Transverse colon (tissue), 4 donors: ENCODE measurements around the gene STT3A. TPM values are rescaled to one million over a fixed set of nuclear protein-coding genes. Genes with fewer than 3 reads are reported as not detected.

Source experiments
- DNase-seq: peaks from one replicate; pipeline ENCODE4 v3.0.0-alpha.2; 2019
- H3K27ac ChIP-seq, 4 donors: fragments of 200-600 bp; sonication (generic); 2 replicates each; pipeline ENCODE4 v1.5.1; 2016 to 2018; ENCODE audit warnings: inconsistent platforms in 4 of 4
- H3K27me3 ChIP-seq: fragments of 200-600 bp; sonication (generic); 2 replicates; pipeline ENCODE4 v1.5.1; 2017; ENCODE audit warnings: inconsistent platforms
- H3K36me3 ChIP-seq, 4 donors: fragments of 200-600 bp; sonication (generic); 2 replicates each; pipeline ENCODE4 v1.5.1; 2017 to 2019; ENCODE audit warnings: inconsistent platforms in 4 of 4
- H3K4me1 ChIP-seq, 4 donors: fragments of 200-600 bp; sonication (generic); 2 replicates each; pipeline ENCODE4 v1.5.1; 2017 to 2020; ENCODE audit warnings: inconsistent platforms in 4 of 4
- H3K4me3 ChIP-seq, 4 donors: fragments of 200-600 bp; sonication (generic); 1 replicate in 1 of 4; 2 replicates in 3 of 4; pipeline versions ENCODE4 v1.5.1 to v1.6.1; 2017 to 2019; ENCODE audit warnings: inconsistent platforms in 4 of 4
- H3K9me3 ChIP-seq, 2 donors: fragments of 200-600 bp; sonication (generic); 2 replicates each; pipeline ENCODE4 v1.5.1; 2017 to 2019; ENCODE audit warnings: inconsistent platforms in 2 of 2
- EP300 ChIP-seq: sonication (generic); formaldehyde crosslinking; IDR thresholded peaks from one replicate; pipeline ENCODE4 v1.6.1; 2017; ENCODE audit warnings: antibody characterized with exemption, low read depth
- POLR2A ChIP-seq: fragments of 450-650 bp; IDR thresholded peaks from one replicate; pipeline ENCODE4 v1.6.1; 2016; ENCODE audit warnings: antibody characterized with exemption, mild to moderate bottlenecking, moderate library complexity
- POLR2AphosphoS5 ChIP-seq, 3 donors: sonication (generic); formaldehyde crosslinking; IDR thresholded peaks; one replicate each; pipeline ENCODE4 v1.6.1; 2016; ENCODE audit warnings: antibody characterized with exemption in 3 of 3
- WGBS, 2 donors: methylation state at CpG; one replicate each; pipeline ENCODE4 v1.1.5; 2018; ENCODE audit warnings: low coverage in 1 of 2; 5-methylcytosine and 5-hydroxymethylcytosine counted together
- in situ Hi-C, 4 donors: fragments of 200-750 bp; cut with MboI; loops; one replicate each; pipeline versions ENCODE4 v1.15.0 to v1.15.1; 2017; ENCODE audit warnings: low sequenced_read_pairs in 3 of 4, low pct_ligation_motif_present in 1 of 4, low pct_unique_long_range_greater_than_20kb in 1 of 4
- intact Hi-C: fragments of 100-400 bp; cut with DNase I; formaldehyde crosslinking; loops from one replicate; pipeline ENCODE4 v1.15.1; 2023; ENCODE audit warnings: low total_unique reads
- total RNA-seq, 4 donors: library from RNA; depleted of rRNA; stranded (reverse); fragments of >200 nt; gene quantifications; one replicate each; pipeline ENCODE4 v1.1.0, GENCODE V29; 2016
- TF ChIP-seq, protein P1 (sequence below), 5 experiments: fragments of 200-600 bp in 3 of 5; fragments of 450-650 bp in 2 of 5; sonication (generic) in 3 of 5; IDR thresholded peaks; 1 replicate in 2 of 5; 2 replicates in 3 of 5; pipeline ENCODE4 v1.5.1; 2016 to 2017; ENCODE audit warnings: antibody characterized with exemption in 5 of 5, inconsistent platforms in 3 of 5, mild to moderate bottlenecking in 2 of 5, moderate library complexity in 1 of 5

STT3A gene
- total RNA-seq, 4 donors from 2014 or later = 21.7 to 73.2 (median 64.3) TPM

DNA sequence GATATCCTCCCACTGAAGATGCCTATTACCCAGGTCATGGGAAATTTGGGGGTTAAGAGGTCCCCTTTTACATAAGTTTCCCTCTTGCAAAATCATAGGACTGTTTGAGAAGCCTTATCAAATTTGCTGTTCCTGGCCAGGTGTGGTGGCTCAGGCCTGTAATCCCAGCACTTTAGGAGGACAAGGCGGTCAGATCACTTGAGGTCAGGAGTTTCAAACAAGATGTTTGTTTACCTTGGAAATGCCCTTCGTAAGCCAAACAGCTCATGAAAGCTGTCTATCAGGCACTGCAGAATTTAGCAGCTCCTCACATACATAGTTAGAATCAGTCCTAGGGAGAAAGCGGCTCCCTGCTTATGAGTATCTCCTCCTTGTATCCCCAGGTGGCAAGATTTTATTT lies 28.3 kb upstream of the STT3A start:
- no peaks in the 10 kb centered on the region for H3K27me3 ChIP-seq
- WGBS, 2 donors = 63 to 68% methylated on average over 3 of the region's 3 CpGs
- H3K4me3 ChIP-seq = no peak overlapping the region
- H3K9me3 ChIP-seq = no peaks in the 10 kb centered on the region
- in situ Hi-C loops = no loop called here
- H3K36me3 ChIP-seq = no peaks in the 10 kb centered on the region
- no peak for TF ChIP-seq EP300
- TF ChIP-seq, protein P1, sequence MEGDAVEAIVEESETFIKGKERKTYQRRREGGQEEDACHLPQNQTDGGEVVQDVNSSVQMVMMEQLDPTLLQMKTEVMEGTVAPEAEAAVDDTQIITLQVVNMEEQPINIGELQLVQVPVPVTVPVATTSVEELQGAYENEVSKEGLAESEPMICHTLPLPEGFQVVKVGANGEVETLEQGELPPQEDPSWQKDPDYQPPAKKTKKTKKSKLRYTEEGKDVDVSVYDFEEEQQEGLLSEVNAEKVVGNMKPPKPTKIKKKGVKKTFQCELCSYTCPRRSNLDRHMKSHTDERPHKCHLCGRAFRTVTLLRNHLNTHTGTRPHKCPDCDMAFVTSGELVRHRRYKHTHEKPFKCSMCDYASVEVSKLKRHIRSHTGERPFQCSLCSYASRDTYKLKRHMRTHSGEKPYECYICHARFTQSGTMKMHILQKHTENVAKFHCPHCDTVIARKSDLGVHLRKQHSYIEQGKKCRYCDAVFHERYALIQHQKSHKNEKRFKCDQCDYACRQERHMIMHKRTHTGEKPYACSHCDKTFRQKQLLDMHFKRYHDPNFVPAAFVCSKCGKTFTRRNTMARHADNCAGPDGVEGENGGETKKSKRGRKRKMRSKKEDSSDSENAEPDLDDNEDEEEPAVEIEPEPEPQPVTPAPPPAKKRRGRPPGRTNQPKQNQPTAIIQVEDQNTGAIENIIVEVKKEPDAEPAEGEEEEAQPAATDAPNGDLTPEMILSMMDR (IDR thresholded peaks at IDR 0.05) = no peak
- no peak for TF ChIP-seq POLR2AphosphoS5 (IDR thresholded peaks at IDR 0.05)
- no peak for TF ChIP-seq POLR2A
- peaks cover 0 to 5% (median 2%) of the 10 kb centered on the region in 4 donors for H3K4me1 ChIP-seq
- no peak overlapping the region for H3K27ac ChIP-seq
- no peak for DNase-seq
- intact Hi-C loops = no loop called here

DNA sequence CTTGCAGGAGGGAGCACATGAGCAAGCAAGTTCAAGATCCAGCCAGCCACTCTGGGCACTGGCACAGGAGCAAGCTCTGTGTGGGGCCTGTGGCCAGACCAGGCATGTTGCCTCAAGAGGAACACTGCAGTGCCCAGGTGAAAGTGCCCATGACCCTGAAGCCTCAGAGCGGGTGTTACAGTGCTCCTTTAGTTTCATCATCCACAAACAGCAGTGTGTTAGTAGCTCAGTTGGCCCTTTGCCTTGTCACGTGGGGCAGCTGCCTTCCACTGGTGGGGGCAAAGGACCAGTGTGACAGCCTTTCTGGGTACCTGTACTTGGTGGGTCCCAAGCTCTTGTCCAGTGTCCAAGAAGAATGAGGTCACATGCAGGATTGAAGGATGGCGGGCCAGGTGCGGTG lies 26.4 kb upstream of the STT3A start:
- 90 to 100% methylated on average over 3 to 4 of the region's 4 CpGs for WGBS, 2 donors
- in situ Hi-C loops = no loop called here

DNA sequence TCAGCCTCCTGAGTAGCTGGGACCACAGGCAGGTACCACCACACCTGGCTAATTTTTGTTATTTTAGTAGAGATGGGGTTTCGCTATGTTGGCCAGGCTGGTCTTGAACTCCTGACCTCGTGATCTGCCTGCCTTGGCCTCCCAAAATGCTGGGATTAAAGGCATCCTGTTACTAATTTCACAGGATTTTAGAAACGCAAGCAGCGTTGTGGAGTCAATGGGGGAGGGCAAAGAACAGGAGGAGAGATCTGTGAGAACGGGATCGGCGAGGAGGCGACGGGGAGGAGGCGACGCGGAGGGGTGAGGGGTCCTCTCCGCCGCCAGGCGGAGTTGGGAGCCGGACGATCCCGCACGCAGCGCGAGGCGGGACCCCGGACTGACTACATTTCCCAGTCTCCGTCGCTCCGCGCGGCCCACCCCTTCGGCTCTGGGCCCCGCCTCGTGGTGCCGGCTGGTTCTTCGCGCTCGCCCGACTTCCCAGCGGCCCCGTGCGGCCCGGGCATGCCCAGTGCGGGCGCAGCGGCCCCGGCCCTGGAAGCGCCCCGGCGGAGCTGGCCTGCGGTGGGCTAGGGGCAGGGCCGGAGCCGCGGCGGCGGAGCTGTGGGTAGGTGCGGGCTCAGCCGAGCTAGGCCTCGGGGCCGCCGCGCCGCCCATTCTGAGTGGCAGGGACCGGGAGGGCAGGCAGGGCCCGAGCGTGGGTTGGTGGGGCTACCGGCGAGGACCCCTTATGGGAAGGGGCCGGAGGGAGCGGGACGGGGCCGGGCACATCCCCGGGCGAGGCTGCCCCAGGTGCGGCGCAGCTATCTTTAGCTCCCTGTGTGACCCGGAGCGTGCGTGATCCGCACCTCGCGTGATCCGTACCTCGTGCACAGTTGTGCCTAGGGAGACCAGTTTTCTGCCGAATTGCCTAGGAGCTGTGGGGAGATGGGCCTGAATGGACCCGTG lies 23.4 kb upstream of the STT3A start, which contains the start of gene EI24:
Gene EI24, plus strand, starts transcription at position 508 of the 945 bp plus-strand sequence. CDS start 3,051 bp downstream, outside the sequence.
- H3K9me3 ChIP-seq = no peaks in the 10 kb centered on the region
- H3K4me1 ChIP-seq = peaks cover 5 to 24% (median 9%) of the 10 kb centered on the region in 4 donors
- TF ChIP-seq POLR2A (peak; percentile 31), EP300 (no peak), POLR2AphosphoS5 (IDR thresholded peaks at IDR 0.05) (peak in 2 of 3 donors; percentile 57 to 65)
- TF ChIP-seq, protein P1 (IDR thresholded peaks at IDR 0.05) = peak; percentile 65 to 79 (median 69)
- WGBS, 2 donors = 1% methylated on average over 56 of the region's 83 CpGs; no CpG with 5 or more reads in 1 of the 2 donors
- H3K36me3 ChIP-seq = peaks cover 0 to 7% (median 5%) of the 10 kb centered on the region in 4 donors
- peak within 1 kb of the TSS; percentile 75 to 99 (median 87) for H3K4me3 ChIP-seq
- peak within 1 kb of the TSS; percentile 87 to 90 (median 88) for H3K27ac ChIP-seq
- intact Hi-C loops (loop anchor here (5.0 kb wide), 1 partner anchor 303 kb away; no protein-coding TSS in a partner anchor), in situ Hi-C loops (no loop called here)
- DNase-seq = peak; percentile 93
- H3K27me3 ChIP-seq = no peaks in the 10 kb centered on the region

More for the DNA sequence above, 26.4 kb upstream of the STT3A start:
- H3K36me3 ChIP-seq = no peaks in the 10 kb centered on the region
- no peaks in the 10 kb centered on the region for H3K27me3 ChIP-seq
- no peaks in the 10 kb centered on the region for H3K9me3 ChIP-seq
- intact Hi-C loops = loop anchor here (5.0 kb wide), 1 partner anchor 306 kb away; no protein-coding TSS in a partner anchor
- DNase-seq = no peak
- TF ChIP-seq EP300 (no peak), POLR2AphosphoS5 (IDR thresholded peaks at IDR 0.05) (no peak), POLR2A (no peak)
- TF ChIP-seq, protein P1 (IDR thresholded peaks at IDR 0.05) = no peak
- H3K27ac ChIP-seq = no peak overlapping the region
- no peak overlapping the region for H3K4me3 ChIP-seq
- H3K4me1 ChIP-seq = peaks cover 5 to 17% (median 9%) of the 10 kb centered on the region in 4 donors

DNA sequence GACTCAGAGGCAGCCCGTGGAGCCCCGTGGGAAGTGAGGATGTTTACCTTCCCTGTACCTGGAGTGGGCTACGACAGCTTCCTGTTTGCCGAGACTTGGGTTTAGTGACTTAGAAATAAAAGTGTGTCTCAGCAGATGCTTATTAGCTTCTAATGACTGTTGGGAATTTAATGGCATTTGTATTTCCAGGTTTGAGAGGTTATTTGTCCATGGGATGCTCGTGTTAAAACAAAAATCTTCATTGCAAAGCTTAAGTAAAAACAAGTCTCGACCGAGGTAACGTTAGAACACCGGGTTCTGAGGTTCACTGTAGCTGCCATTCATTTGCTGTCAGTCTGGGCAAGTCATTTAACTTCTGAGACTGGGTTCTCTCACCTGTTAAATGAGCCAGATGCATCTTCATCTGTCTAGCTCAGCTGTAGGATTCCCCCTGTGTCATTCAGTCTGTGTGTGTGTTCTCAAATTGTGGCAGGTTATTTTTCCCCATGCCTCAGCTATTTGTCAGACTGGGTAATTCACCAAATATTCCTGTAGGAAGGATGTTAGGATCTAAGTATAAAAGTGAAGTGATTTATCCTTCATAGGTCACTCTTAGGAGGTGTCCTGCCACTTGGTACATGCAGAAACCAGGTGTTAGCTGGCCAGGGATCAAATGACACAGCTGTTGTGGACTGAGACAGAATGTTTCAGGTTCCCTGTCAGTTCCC lies 22.6 kb upstream of the STT3A start:
- Histone ChIP-seq H3K4me3 (peak overlapping the region; percentile 75 to 99 (median 87)), H3K27ac (peak overlapping the region; percentile 87 to 90 (median 88)), H3K4me1 (peaks cover 5 to 24% (median 9%) of the 10 kb centered on the region in 4 donors), H3K36me3 (peaks cover 0 to 16% (median 10%) of the 10 kb centered on the region in 4 donors), H3K9me3 (no peaks in the 10 kb centered on the region), H3K27me3 (no peaks in the 10 kb centered on the region)
- no peak for DNase-seq
- 2% methylated on average over 7 to 9 of the region's 9 CpGs for WGBS, 2 donors
- in situ Hi-C loops = no loop called here
- TF ChIP-seq POLR2A = no peak
- no peak for TF ChIP-seq POLR2AphosphoS5 (IDR thresholded peaks at IDR 0.05)
- TF ChIP-seq, protein P1 (IDR thresholded peaks at IDR 0.05) = no peak
- TF ChIP-seq EP300 = no peak
- intact Hi-C loops = loop anchor here (5.0 kb wide), 1 partner anchor 302 kb away; no protein-coding TSS in a partner anchor
